SK-N-SH treated with all-trans-retinoic acid at 6 μM for 48 hours (cell line): ENCODE measurements around the gene CDK2.

Source experiments
- OSR1 ChIP-seq: fragments of 250-450 bp; sonication (Bioruptor Pico); IDR thresholded peaks from 2 replicates; pipeline ENCODE4 v1.8.0; 2022; ENCODE audit warnings: moderate library complexity, mild to moderate bottlenecking, inconsistent platforms
- PATZ1 ChIP-seq: fragments of 250-450 bp; sonication (Bioruptor Pico); IDR thresholded peaks from 2 replicates; pipeline ENCODE4 v1.8.0; 2020; ENCODE audit warnings: mild to moderate bottlenecking, moderate library complexity, borderline replicate concordance
- RARB ChIP-seq: fragments of 250-450 bp; sonication (Bioruptor Pico); IDR thresholded peaks from 2 replicates; pipeline ENCODE4 v1.8.0; 2021; ENCODE audit warnings: mild to moderate bottlenecking, moderate library complexity
- ZFP3 ChIP-seq: fragments of 250-450 bp; sonication (Bioruptor Pico); IDR thresholded peaks from 2 replicates; pipeline ENCODE4 v1.5.0; 2020; ENCODE audit warnings: mild to moderate bottlenecking, moderate library complexity

DNA sequence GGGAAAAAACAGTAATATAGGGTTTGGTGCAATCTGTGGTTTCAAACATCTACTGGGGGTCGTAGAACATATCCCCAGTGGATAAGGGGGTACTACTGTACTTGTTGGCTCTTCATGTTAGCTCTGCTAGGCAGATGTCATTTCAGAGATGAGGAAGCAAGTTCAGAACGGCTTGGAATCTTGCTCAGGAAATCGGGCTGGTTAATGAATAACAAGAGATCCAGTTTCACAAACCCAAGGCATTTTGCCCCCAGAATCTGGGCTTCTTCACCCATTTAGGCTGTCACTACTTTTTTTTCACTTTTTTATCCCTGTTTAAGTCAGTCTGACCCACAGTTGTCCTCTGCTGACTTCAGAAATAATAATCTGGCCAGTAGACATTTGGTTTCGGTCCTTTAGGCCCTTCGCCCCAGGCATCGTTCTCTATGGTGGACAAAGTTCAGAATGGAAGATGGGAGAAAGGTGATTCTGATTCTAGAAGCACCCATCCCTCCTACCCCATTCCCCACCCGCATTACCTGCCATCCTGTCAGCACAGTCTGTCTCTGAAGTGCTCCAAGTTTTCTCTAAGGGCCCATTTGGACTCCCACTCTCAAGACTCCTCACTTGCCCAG is 35.0 kb downstream of the CDK2 start:
- TF ChIP-seq PATZ1 (CRISPR knock-in tag) (no peak), ZFP3 (no peak), RARB (CRISPR knock-in tag) (no peak), OSR1 (no peak)
